Kidney (tissue), 14 donors: ENCODE data around the gene MINAR1. TPM values are rescaled to one million over a fixed set of nuclear protein-coding genes. Genes with fewer than 3 reads are reported as not detected.

ENCODE experiments used
- DNase-seq, 5 donors: peaks; one replicate each; pipeline ENCODE4 v3.0.0-alpha.2; 2013 to 2020
- FAIRE-seq: peaks from 2 replicates; lab custom pipeline; 2012; peaks lifted over from hg19 to GRCh38; lab: Jason Lieb, UNC
- H3K27ac ChIP-seq, 2 donors: one replicate each; pipeline ENCODE4 v1.7.0; 2013; ENCODE audit warnings: low read depth in 2 of 2, low read length in 2 of 2, inconsistent platforms in 1 of 2
- H3K27me3 ChIP-seq: one replicate; pipeline ENCODE4 v1.7.1; 2013; ENCODE audit warnings: low read length, inconsistent platforms; ENCODE audit not compliant: control insufficient read depth, insufficient read depth
- H3K36me3 ChIP-seq, 3 donors: one replicate each; pipeline versions ENCODE4 v1.7.0 to v1.7.1; 2013; ENCODE audit warnings: low read length in 3 of 3, control low read depth in 1 of 3, inconsistent platforms in 1 of 3; ENCODE audit not compliant: insufficient read depth in 3 of 3, control insufficient read depth in 2 of 3
- H3K4me1 ChIP-seq, 3 donors: one replicate each; pipeline versions ENCODE4 v1.7.0 to v1.7.1; 2013; ENCODE audit warnings: low read length in 3 of 3, inconsistent platforms in 1 of 3, low read depth in 1 of 3; ENCODE audit not compliant: control insufficient read depth in 2 of 3, insufficient read depth in 2 of 3
- H3K4me3 ChIP-seq, 3 donors: one replicate each; pipeline versions ENCODE4 v1.7.0 to v1.8.1; 2013; ENCODE audit warnings: low read length in 3 of 3, control low read depth in 1 of 3, inconsistent platforms in 1 of 3
- H3K9ac ChIP-seq, 3 donors: one replicate each; pipeline versions ENCODE4 v1.7.0 to v1.7.1; 2013; ENCODE audit warnings: low read length in 3 of 3, control low read depth in 1 of 3, inconsistent platforms in 1 of 3
- H3K9me3 ChIP-seq, 3 donors: one replicate each; pipeline versions ENCODE4 v1.7.0 to v1.7.1; 2013; ENCODE audit warnings: low read length in 3 of 3, control low read depth in 1 of 3, inconsistent platforms in 1 of 3; ENCODE audit not compliant: control insufficient read depth in 2 of 3, insufficient read depth in 1 of 3
- intact Hi-C: fragments of 100-400 bp; cut with DNase I; formaldehyde crosslinking; loops from one replicate; pipeline ENCODE4 v1.11.1; 2022
- polyA plus RNA-seq: library from polyadenylated mRNA; stranded (reverse); fragments of 350-450 nt; fragmentation: Illumina TruSeq; extraction: RNeasy Lipid Tissue Mini Kit (QIAGEN cat#74804); gene quantifications from one replicate; pipeline ENCODE4 v1.2.3, GENCODE V29; 2014; ENCODE audit warnings: low read depth, low replicate concordance; ENCODE audit not compliant: insufficient read depth
- total RNA-seq: library from RNA; stranded (reverse); fragmentation: NEBNext Ultra II Directional; extraction: Animal tissue kit (Norgen Biotek cat#: 25700); gene quantifications from one replicate; pipeline ENCODE4 v1.2.1, GENCODE V29; 2021
- TF ChIP-seq, protein P1 (sequence below): IDR thresholded peaks from 3 replicates; pipeline ENCODE4 v1.5.1; 2012; ENCODE audit warnings: mild to moderate bottlenecking, moderate library complexity, borderline replicate concordance; ENCODE audit not compliant: insufficient read depth; ENCODE audit errors: extremely low read depth
- donor health status: control.
- donor health status: control.
- donor health status: control.
- donor health status: control.
- donor health status: control.
- donor health status: DM: yes; HTN: yes; CAD: no.
- donor health status: Normal renal cell carcinoma (clear cell type).

The MINAR1 gene
- total and polyA plus RNA-seq, 2 donors from 2014 or later, result 0.15 to 0.47 TPM

DNA sequence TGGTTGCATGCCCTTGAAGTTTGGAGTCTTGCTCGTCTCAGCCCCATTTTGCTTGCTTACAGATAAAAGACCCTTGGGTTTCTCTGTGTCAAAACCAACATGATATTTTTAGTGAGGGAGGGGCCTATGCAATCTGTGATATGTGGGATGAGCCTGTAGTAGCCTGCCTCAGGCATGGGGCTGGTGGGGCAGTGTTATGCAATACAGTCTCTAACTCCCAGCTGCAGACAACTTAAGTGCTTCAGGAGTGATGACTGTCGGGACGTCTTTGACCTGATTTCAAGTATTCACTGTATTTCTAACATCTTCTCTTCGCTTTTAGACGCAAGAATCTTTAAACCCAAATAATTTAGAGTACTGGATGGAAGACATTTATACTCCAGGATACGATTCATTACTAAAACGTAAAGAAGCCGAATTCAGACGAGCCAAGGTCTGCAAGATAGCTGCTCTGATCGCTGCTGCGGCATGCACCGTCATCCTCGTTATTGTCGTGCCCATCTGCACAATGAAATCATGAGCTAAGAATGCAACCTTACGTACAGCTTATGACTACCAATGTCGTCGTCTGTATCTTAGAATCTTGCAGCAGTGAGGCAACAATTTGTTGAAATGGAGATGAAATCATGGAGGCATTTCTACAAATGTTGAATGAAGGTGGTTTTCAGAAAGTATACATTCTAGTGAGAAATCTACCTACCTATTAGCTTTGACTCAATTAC is 35.9 kb downstream of the MINAR1 start:
- Histone ChIP-seq H3K9ac (no peak overlapping the region), H3K27ac (no peak overlapping the region), H3K9me3 (no peaks in the 10 kb centered on the region), H3K4me3 (no peak overlapping the region), H3K4me1 (no peaks in the 10 kb centered on the region), H3K27me3 (no peaks in the 10 kb centered on the region), H3K36me3 (no peaks in the 10 kb centered on the region)
- intact Hi-C loops, result no loop called here
- DNase-seq (no peak), FAIRE-seq (no peak)
- TF ChIP-seq, protein P1, sequence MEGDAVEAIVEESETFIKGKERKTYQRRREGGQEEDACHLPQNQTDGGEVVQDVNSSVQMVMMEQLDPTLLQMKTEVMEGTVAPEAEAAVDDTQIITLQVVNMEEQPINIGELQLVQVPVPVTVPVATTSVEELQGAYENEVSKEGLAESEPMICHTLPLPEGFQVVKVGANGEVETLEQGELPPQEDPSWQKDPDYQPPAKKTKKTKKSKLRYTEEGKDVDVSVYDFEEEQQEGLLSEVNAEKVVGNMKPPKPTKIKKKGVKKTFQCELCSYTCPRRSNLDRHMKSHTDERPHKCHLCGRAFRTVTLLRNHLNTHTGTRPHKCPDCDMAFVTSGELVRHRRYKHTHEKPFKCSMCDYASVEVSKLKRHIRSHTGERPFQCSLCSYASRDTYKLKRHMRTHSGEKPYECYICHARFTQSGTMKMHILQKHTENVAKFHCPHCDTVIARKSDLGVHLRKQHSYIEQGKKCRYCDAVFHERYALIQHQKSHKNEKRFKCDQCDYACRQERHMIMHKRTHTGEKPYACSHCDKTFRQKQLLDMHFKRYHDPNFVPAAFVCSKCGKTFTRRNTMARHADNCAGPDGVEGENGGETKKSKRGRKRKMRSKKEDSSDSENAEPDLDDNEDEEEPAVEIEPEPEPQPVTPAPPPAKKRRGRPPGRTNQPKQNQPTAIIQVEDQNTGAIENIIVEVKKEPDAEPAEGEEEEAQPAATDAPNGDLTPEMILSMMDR, result no peak

DNA sequence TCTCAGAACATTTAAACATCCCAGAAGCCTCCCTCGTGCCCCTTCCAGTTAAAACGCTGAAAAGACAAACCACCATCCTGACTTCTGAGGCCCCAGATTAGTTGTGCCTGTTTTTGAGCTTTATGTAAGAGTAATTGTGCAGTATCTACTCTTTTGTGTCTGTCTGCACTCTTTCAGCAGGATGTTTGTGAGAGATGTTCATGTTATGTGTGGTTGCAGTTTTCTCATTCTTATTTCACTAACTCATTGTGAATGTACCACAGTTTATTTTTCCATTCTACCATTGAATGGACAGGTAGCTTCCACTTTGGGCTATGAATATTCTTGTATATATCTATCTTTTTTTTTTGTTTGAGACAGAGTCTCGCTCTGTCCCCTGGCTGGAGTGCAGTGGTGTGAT is 40.3 kb downstream of the MINAR1 start:
- no peaks in the 10 kb centered on the region for H3K36me3 ChIP-seq
- TF ChIP-seq, protein P1, result no peak
- H3K9me3 ChIP-seq, result no peaks in the 10 kb centered on the region
- H3K27ac ChIP-seq, result no peak overlapping the region
- DNase-seq (no peak), FAIRE-seq (no peak)
- no peak overlapping the region for H3K9ac ChIP-seq
- H3K4me3 ChIP-seq, result no peak overlapping the region
- no peaks in the 10 kb centered on the region for H3K27me3 ChIP-seq
- no peaks in the 10 kb centered on the region for H3K4me1 ChIP-seq
- intact Hi-C loops, result no loop called here

DNA sequence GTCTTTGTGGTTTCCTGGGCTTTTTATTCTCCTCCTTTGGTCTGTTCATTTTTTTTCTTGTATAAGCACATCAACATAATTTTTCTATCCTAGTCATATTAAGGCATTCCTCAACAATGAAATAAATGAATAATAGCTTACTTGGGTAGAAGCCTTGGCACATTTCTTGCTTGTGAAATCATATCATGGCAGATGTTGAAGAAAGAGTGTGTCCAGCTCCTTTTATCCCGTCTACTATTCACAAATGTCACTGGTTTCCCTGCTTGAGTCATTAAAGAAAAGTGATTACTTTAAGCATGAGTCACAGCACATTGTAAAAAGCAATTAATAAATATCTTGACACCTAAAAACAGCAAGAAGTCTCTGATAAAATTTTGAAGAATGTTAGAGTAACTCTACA is 42.1 kb downstream of the MINAR1 start:
- FAIRE-seq (no peak), DNase-seq (no peak)
- Histone ChIP-seq H3K36me3 (no peaks in the 10 kb centered on the region), H3K9ac (no peak overlapping the region), H3K9me3 (no peaks in the 10 kb centered on the region), H3K4me1 (no peaks in the 10 kb centered on the region), H3K27me3 (no peaks in the 10 kb centered on the region), H3K4me3 (no peak overlapping the region), H3K27ac (no peak overlapping the region)
- intact Hi-C loops, result no loop called here
- TF ChIP-seq, protein P1, result no peak
